Astrocyte of the cerebellum (primary cell): Measurements from ENCODE around the gene ANKS6.

Source experiments
- DNase-seq: peaks from one replicate; pipeline ENCODE4 v3.0.0-alpha.2; 2011; ENCODE audit warnings: low read depth
- H3K4me3 ChIP-seq: 2 replicates; pipeline ENCODE4 v1.5.1; 2011; ENCODE audit warnings: mild to moderate bottlenecking, low read depth, low read length, moderate library complexity
- in situ Hi-C: cut with HindIII; loops from 2 replicates; pipeline ENCODE4 v1.10.0; 2017; ENCODE audit warnings: low sequenced_read_pairs
- TF ChIP-seq, protein P1 (sequence below): IDR thresholded peaks from 2 replicates; pipeline ENCODE4 v1.5.1; 2012; ENCODE audit warnings: low read length, low read depth, moderate library complexity, mild to moderate bottlenecking; ENCODE audit errors: missing control alignments

The ANKS6 gene

DNA sequence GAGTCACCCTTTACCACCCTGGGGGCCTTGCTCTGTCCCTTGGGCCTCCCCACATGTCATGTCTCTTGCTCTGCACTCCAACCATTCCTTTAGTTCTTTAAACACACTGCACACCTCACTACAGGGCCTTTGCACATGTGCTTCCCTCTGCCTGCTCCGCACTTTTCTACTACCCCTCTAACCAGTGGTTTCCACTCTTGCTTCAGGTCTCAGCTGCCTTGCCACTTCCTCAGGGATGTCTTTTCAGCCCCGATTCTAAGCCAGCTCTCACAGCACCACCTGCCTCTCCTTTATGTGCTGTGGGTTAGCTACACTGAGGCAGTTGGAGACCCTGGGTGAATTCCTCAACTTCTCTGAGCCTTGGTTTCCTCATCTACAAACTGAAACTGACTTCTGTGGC is 53.0 kb downstream of the ANKS6 start:
- in situ Hi-C loops: loop anchor here (5.0 kb wide), 1 partner anchor 71 kb away; no protein-coding TSS in a partner anchor
- DNase-seq: no peak

DNA sequence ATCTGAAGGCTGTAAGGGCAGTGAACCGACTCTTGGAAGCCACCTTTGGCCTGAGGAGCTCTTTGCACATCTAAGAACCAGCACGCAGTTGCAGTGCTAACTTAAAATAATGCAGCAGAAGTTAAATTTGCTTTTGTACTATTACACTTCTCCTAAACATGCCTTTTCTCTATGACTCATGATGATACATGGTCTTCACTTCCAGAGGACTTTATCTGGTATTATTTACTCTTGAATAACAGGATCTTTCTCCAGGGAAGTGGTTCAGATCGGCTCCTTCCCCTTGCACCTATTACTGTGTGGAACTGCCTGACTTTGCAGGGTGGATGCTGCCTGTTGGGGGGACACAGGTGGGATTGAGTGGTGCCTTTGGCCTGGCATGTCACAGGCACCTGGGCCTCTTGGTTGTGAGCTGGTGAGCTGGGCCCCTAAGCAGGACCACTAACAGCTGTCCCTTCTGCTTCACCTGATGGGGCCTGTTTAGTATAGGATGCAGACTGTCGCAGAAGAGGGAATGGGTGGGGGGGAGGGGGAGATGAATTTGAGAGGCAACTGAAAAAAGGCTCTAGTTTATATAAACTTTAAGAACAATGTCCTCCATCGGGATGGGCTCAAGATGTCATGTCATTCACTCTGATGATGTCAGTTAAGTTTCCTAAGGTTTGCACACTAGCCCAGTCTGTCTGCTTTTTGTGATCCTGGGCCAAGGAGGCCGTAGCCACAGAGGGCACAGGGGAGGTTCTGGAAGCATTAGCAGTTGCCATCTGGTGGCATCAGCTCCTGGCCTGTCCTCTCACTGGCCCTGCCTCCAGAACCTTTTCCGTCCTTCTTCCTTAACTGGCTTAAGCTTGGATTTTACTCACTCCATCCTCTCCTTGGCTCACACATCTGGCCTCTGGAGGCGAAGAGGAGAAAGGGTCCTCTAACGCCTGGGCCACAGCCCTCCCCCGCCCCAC is 53.8 kb downstream of the ANKS6 start:
- TF ChIP-seq, protein P1, sequence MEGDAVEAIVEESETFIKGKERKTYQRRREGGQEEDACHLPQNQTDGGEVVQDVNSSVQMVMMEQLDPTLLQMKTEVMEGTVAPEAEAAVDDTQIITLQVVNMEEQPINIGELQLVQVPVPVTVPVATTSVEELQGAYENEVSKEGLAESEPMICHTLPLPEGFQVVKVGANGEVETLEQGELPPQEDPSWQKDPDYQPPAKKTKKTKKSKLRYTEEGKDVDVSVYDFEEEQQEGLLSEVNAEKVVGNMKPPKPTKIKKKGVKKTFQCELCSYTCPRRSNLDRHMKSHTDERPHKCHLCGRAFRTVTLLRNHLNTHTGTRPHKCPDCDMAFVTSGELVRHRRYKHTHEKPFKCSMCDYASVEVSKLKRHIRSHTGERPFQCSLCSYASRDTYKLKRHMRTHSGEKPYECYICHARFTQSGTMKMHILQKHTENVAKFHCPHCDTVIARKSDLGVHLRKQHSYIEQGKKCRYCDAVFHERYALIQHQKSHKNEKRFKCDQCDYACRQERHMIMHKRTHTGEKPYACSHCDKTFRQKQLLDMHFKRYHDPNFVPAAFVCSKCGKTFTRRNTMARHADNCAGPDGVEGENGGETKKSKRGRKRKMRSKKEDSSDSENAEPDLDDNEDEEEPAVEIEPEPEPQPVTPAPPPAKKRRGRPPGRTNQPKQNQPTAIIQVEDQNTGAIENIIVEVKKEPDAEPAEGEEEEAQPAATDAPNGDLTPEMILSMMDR: no peak
- DNase-seq: no peak
- no peak overlapping the region for H3K4me3 ChIP-seq
- in situ Hi-C loops: loop anchor here (5.0 kb wide), 1 partner anchor 70 kb away; no protein-coding TSS in a partner anchor

More for the DNA sequence above, 53.0 kb downstream of the ANKS6 start:
- H3K4me3 ChIP-seq: no peak overlapping the region
- TF ChIP-seq, protein P1: no peak

DNA sequence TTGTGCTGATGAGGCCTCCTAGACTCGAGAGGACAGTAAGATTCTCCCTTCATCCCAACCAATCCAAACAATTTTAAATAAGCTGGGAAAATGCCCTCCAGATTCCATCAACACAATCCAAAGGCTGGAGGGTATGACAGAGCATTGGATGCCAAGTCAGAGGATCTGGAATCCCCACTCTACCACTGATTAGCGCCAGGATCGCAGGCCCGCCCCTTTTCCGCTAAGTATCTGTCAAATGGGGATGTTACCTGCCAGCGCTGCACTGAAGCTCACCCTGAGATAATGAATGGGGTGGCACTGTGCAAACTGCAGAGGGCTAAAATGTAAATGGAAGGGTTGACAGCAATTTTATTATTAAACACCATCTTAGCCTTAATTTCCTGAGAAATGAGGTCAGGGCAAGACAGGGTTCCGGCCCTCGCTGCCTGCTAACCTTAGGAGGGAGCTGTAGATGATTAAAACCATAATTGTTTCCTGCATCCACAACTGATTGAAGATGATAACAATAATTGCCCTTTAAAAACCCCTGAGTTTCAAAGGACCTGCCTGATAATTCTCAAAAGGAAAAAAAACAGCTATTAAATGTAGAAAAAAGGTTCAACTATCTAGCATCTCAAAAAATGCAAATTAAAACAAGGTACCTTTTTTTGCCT is 56.0 kb downstream of the ANKS6 start:
- in situ Hi-C loops: loop anchor here (5.0 kb wide), 1 partner anchor 68 kb away; no protein-coding TSS in a partner anchor
- TF ChIP-seq, protein P1: no peak
- no peak for DNase-seq
- H3K4me3 ChIP-seq: no peak overlapping the region

DNA sequence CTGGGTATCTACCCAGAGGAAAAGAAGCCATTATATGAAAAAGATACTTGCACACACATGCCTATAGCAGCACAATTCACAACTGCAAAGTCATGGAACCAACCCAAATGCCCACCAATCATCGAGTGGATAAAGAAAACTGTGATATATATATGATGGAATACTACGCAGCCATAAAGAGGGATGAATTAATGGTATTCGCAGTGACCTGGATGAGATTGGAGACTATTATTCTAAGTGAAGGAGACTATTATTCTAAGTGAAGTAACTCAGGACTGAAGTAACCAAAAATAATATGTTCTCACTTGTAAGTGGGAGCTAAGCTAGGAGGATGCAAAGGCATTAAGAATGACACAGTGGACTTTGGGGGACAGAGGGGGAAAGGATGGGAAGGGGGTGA is 57.6 kb downstream of the ANKS6 start:
- no peak overlapping the region for H3K4me3 ChIP-seq
- TF ChIP-seq, protein P1: no peak
- DNase-seq: no peak
- in situ Hi-C loops: no loop called here

DNA sequence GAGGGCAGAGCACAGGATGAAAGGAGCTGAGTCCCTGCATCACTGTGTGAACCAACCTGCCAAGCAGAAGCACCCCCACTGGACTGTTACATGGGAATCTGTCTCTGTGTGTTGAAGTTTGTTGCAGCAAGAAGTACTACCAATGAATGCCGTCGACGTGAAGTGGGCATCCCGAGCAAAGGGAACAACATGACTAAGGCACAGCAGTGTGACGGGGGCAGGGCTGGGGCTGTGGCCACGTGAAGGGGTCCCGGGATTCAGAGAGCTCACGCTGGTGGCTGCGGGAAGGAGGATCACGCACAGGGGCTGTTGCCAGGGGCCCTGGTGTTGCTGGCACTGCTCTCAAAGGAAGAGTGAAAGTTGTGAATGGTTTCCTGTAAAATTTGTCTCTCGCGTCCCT is 60.1 kb downstream of the ANKS6 start:
- TF ChIP-seq, protein P1: no peak
- in situ Hi-C loops: no loop called here
- no peak for DNase-seq
- H3K4me3 ChIP-seq: no peak overlapping the region

DNA sequence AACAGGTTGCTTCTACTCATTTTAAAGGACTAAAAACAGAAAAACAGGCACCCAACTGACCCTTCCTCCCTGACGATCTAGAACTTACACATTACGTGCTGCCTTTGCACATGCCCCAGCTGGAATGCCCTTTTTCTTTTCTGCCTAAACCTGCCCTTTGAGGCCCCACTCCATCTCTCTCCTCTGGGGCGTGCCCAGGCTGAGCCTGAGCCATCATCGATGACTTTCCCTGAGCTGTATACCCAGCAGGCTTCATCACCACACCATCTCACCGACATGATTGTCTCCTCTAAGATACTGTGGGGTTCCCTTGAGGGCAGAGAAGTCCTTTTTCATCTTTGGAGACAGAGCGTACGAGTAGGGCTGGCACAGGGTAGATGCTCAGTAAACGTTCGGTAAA is 63.6 kb downstream of the ANKS6 start:
- DNase-seq: no peak
- H3K4me3 ChIP-seq: no peak overlapping the region
- in situ Hi-C loops: no loop called here
- TF ChIP-seq, protein P1: no peak
